GM19468 (cell line): ENCODE measurements around the gene GMCL2.

ENCODE experiments used
- ATAC-seq: cut with Tn5 transposase; IDR thresholded peaks from one replicate; pipeline ENCODE4 v1.9.1; 2021; ENCODE audit warnings: mild to moderate bottlenecking, moderate library complexity, moderate number of reproducible peaks; ENCODE audit not compliant: unreplicated experiment; ENCODE audit errors: extremely low read depth

GMCL2 gene

DNA sequence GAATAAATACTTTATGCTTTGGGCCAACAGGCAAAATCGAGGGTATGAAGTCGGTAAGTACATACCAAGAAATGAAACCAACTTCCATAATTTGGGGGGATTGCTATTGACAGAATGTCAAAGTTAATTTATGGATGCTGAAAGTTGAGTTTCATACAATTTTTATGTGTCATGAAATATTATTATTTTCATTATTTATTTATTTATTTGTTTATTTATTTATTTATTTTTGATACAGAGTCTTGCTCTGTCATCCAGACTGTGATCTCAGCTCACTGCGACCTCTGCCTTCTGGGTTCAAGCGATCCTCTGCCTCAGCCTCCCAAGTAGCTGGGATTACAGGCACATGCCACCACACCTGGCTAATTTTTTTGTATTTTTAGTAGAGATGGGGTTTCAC lies 4.5 kb upstream of the GMCL2 start:
- ATAC-seq: no peak

DNA sequence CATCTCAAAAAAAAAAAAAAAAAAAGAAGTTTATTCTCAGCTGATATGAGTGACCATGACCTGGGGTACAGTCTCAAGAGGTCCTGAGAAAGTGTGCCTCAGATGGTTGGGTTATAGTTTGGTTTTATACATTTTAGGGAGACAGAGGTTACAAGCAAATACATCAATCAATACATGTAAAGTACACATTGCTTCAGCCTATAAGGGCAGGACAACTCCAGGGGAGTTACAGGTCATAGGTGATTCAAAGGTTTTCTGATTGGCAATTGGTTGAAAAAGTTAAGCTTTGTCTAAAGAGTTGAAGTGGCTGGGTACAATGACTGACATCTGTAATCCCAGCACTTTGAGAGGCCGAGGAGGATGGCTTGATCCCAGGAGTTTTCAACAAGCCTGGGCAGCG lies 2.3 kb upstream of the GMCL2 start:
- ATAC-seq: no peak

DNA sequence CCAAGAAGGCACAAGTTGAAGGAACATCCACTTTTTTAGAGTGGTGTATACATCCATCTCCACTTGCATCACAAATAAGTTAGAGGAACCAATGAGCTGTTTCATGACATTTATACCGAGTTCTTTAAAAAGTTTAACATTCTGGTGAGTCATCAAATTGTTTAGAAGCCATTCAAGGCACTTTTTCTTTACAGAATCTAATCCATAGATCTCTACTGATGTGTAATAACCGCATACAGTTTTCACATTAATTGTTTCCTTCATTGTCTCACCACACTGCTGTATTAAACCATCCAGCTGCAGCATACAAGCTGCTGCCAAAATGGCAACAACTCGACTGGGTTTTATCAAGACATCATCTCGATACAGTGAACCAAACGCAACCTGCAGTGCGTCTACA lies 744 bp downstream of the GMCL2 start:
- no peak for ATAC-seq

DNA sequence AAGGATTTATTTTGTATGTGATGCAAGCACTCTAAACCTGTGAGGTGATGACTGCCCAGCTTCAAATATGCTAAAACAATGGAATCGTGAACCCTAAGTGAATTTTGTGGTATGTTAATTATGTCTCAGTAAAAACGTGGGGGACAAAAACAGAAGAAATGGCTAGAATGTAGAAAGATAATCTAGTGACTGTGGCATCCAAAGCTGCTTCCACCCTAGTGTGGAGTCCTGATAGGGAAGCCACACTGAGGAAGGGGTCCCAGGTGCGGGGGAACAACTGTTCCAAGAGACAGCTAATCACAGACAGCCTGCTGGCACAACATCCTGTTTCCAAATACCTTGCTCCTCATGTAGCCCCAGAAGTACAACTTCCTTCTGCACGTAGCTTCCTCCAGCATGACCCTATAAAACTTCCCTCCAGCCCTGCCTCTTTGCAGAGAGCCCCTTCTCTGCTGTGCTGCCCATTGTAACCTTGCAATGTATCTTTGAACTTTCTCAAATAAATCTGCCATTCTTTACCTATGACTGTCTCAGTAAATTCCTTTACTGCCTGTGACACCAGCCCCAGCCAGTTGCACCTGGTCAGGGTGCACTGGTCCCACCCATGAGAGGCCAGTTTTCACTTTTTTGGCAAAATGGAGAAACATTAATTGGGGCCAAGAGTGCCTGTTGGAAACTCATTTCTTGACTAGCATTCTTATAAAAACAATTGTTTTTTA lies 4.9 kb downstream of the GMCL2 start:
- ATAC-seq: no peak

DNA sequence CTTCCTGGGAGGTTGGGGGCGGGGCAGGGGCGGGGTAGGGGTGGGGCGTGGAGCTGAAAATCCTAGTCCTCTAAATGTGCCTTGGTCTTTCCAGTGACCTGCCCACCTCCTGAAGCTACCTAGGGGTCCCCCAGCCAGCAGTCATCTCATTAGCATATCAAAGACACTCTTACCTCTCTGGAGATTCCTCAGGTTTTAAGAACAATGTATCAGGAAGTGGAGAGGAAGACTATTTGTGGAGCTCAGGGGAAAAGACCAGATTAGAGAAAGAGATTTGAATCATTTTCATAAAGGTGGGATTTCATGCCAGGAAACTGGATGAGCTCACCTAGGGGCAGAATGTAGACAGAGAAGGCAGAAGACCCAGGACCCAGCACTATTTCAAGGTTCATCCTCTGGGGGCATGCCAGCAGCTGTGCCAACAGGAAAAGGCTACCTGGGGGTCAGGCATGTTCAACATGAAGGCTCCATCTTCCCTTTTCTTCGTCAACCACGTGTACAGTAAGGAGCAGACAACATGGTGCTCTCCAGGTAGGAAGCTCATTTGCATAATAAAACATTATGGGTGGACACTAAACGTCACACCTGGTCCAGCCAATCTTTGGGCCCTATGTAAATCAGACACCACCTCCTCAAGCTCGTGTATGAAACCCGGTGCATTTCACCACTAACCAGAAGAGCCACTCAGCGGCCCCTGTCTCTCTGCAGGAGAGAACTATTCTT lies 6.9 kb downstream of the GMCL2 start:
- no peak for ATAC-seq

DNA sequence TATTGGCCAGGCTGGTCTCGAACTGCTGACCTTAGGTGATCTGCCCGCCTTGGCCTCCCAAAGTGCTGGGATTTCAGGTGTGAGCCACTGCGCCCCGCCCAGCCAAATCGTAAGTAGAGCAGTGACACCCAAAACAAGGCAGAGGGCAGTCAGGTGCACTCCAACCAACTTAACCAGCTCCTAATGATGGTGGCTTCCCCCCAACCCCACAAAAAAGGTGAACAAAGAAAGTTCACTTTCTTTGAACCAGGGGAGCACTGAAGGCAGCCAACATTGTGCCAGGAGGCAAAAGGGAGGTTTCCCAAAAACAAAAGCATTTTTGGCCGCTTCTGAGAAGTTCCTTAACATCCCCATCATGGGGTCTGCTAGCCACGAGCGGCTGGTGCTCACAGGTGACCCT lies 9.6 kb downstream of the GMCL2 start:
- no peak for ATAC-seq

DNA sequence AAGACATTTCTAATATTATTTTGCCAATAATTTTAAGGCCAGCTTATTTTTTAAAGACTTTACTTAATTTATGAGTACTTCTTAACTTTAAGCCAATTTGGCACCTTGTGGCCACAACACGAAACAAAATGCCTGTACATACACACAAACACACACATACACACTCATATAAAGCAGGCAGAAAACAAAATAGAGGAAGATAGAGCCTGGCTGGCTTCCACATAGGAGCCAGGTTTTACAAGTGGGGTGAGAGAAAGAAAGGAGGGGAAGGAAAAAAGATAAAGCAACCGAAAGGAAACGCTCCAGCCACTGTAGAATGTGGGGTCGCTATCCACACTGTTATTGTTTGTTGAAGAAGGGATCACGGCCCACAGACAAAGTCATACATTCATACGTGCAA lies 10.4 kb downstream of the GMCL2 start:
- no peak for ATAC-seq

DNA sequence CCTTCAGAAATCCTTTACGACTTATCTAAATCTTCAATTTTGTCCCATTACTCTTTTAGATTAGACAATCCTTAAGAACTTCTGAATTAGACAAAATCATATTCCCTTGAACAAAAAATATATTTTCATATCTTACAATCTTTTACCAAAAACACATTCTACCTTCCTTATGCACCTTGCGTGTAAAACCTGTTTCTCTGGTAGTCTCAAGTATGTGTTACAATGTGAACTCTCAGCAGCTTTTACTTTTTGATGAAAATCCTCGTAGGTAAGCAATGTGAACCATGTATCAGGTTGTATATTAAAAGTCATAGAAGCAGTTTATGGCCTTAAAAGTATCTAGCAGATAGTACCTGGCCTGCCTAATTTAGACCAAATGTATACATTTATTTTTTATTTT lies 12.7 kb downstream of the GMCL2 start:
- no peak for ATAC-seq

DNA sequence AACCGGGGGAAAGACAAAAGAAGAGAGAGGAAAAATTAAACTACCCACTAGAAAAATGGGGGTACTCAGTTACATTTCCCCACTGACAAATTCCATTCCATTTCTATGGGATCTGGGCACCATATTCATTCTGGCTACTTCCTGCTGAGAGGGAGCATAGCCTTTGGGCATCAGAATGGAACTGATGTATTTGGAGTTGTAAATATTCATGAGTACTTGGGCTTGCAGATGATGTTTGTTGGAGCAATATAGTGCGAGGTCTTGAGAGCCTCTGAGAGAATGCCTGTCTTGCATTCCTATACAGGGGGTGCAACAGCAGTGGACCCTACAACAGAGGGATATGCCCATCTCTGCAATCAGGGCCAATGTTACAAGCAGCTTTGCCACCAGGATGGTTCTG lies 16.7 kb downstream of the GMCL2 start:
- ATAC-seq: no peak

DNA sequence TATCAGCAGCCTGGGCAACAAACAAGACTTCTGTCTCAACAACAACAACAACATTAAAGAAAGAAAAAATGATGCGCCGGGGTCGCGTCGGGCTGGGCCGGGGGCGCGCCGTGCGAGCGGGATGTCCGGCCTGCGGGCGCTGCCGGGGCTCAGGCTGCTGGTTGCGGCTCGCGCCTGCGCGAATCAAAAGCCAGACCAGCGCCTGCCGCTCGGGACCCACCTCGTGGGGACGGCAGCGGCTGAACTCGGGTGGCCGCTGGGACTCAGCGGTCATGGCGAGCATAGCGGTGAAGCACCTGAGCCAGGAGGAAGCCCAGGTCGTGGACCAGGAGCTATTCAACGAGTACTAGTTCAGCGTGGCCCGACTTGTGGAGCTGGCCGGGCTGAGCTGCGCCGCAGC lies 21.6 kb downstream of the GMCL2 start:
- no peak for ATAC-seq

DNA sequence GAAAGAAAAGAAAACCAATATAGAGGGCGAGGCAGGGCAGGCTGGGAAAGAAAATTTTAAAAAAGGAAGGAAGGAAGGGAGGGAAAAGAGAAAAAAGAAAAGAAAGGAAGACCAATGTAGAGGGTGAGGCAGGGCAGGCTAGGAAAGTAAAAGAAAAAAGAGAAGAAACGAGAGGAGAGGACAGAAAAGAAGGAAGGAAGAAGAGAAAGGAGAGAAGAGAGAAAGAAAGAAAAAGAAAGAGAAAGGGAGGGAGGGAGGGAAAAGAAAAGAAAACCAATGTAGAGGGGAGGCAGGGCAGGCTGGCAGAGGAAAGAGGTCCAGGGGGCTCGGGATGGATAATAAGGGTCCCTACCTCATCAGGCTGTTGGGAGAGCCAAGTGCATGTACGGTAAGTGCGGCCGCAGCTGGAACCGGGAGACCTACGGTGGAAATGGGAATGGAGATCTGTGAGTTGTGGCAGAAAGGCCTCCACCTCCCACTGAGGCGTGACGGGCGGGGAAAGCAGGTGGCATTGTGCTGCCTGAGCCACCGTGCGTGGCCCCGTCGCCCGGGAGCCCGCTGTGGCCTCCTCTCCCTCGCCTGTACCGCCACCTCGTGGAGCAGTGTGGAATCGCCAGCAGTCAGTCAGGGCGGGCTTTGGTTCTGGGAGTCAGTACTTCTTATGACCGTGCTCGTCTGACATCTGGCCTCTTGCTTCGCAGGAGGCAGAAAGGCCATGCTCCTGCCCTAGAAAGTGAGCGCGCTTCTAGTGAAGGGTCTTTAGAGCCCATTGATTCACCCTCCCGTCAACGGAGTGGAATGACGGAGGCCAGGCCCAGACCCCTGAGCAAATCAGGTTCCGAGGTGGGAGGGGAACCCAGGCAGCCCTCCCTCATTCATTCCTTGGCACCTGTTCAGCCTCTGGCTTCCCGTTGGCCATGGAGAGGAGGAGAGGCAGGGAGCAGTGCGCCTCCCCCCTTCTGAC lies 23.1 kb downstream of the GMCL2 start:
- ATAC-seq: peak; percentile 78

DNA sequence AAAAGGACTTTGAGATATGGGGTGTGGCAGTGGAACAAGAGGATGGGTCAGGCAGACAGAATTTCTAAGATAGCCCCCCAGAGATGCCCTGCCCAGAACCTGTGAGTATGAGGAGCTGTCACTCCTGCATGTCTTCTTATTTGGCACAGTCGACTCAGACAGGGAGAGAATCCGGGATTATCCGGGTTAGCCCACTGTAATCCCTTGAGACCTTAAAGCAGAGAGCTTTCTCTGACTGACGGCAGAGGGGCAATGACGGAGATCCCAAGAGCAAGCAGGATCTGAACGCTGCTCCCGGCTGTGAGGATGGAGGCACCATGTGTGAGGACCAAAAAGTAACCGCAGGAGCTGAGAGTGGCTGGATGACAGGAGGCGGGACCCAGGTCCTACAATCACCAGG lies 24.7 kb downstream of the GMCL2 start:
- ATAC-seq: no peak

DNA sequence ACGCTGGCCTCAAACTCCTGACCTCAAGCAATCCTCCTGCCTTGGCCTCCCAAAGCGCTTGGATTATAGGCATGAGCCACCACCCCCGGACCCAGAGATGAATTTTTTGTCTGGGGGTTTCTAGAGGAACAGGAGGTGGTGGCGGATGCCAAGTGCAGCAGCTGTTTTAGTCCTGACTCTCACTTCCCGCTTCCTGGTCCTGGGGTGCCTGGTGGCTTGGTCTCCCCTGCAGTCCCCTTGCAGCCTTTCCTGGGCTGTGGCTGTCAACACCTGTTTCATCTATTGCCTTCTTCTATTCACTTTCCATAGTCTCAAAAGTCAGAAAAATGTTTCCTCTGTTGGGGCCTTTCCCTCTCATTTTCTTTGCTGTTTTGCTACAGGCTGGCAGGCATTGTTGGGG lies 27.0 kb downstream of the GMCL2 start:
- no peak for ATAC-seq

DNA sequence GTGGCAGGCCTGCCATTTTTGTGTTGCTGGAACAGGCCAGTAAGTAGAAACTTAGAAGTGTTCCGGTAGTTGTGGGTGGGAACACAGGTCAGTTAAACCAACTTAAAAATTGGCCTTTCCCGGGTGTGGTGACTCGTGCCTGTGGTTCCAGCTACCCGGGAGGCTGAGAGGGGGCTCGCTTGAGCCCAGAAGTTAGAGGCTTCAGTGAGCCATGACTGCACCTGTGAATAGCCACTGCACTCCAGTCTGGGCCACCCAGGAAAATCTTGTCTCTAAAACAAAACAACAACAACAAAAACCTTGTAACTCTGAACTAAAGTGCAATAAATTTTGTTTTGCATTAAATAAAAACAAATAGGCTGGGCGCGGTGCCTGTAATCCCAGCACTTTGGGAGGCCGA lies 32.1 kb downstream of the GMCL2 start:
- ATAC-seq: no peak

DNA sequence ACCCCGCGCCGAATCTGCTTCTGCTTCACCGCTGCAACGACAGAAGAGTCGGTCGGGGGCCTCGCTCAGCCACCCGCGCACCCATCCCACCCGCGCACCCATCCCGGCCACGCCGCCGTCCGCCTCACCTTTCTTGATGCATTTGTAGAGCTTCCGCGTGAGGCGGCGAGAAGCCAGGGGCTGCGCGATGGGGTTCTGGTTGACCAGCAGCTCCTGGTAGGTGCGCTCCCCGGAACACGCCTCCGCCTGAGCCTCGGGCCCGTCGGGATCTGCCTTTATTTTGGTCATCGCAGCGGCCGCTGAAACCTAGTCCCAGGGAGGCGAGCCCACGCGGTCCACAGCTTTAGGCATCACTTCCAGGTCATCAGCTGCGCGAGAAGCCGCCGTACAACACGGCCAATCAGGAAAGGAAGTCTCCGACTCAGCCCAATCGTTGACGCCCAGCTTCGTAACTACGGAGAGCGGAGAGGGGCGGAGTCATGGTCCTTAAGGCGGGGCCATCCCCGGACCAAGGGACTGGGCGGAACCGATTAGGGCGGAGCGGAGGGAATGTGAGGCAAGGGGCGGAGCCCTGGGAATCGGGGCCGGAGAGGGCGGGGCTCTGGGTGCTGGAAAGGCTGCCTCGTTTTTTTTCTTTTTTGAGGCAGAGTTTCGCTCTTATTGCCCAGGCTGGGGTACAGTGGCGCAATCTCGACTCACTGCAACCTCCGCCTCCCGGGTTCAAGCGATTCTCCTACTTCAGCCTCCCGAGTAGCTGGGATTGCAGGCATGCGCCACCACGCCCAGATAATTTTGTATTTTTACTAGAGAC lies 33.4 kb downstream of the GMCL2 start, which contains the start of gene NHP2:
Gene NHP2 (minus strand): TSS at position 356 of the 811 bp plus-strand sequence. CDS start 68 bp downstream, at position 288.
- ATAC-seq: peak; percentile 93

DNA sequence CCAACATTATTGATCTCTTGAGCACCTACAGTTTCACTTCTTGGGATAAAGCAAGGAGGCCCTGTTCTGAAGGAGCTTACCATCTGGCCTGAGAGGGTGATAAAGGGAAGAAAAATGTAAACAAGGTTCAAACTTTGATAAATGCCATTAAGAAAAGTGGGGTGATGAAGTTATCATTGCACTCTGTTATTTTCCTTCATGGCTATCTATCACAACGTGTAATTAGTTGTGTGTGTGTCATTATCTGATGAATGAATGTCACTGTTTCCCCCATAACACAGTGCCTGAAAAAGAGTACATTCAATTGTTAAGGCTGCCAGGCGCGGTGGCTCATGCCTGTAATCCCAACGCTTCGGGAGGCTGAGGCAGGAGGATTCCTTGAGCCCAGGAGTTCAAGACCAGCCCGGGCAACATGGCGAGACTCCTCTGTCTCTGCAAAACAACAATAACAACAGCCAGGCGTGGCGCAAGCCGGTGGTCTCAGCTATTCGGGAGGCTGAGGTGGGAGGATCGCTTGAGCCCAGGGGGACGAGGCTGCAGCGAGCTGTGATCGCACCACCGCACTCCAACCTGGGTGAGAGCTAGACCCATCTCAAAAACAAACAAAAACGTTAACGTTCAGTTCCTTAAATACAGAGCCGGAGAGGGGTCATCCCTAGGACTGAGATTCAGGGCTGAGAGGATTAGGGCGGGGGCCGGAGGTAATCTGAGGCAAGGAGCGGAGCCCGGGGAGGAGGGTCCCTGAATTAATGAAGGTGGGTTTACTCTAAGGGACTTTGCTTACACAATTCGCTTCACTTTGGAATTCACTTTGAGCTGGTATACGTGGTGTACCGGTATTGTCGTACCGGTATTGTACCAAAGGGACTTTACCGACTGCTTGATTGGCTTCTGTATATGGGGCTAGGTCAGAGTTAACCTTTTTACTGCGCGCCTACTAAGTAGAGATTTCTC lies 34.4 kb downstream of the GMCL2 start:
- ATAC-seq: no peak

DNA sequence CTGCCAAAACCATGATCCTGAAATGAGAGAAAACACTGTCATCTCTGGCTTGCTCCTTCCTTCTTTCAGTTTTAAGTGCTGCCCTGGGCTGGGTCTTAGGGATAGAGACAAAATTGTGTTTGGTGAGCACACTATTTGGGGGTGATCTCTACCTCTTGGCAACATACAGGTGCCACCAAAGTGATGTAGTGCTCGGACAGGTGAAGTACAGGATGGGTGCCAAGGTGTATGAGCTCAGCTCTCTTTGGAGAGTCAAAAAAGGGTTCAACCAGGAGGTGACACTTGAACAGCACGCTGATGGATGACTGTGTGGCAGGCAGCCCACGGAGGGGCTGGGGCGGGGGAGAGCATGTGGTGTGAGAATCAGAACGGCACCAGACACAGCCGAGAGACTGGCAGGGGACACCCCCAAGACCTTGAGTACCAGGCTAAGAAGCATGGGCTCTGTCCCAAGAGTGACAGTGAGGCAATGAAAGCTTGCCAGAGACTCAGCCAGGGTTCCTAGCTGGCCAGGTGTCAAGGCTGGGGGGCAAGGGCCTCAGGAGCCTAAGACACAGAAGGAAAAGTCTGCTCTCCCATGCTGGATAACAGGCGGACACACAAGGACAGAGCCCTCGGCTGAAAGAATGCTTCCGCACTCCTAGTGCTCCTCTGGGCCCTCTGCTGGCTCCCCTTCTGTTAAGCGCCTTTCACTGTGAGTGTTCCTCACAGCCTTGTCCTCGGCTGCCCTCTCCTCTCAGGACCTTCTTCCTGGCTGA lies 36.0 kb downstream of the GMCL2 start:
- no peak for ATAC-seq
